Mucosa of stomach (tissue), 1 donor: ENCODE data around the gene HELT.

Experiments used
- H3K27me3 ChIP-seq: one replicate; pipeline ENCODE4 v1.7.0; 2013; ENCODE audit warnings: mild to moderate bottlenecking, low read length; ENCODE audit not compliant: control insufficient read depth, insufficient read depth
- H3K36me3 ChIP-seq: one replicate; pipeline ENCODE4 v1.7.0; 2013; ENCODE audit warnings: low read length; ENCODE audit not compliant: control insufficient read depth, insufficient read depth
- H3K4me1 ChIP-seq: one replicate; pipeline ENCODE4 v1.7.0; 2013; ENCODE audit warnings: mild to moderate bottlenecking, low read length; ENCODE audit not compliant: control insufficient read depth, insufficient read depth
- H3K4me3 ChIP-seq: one replicate; pipeline ENCODE4 v1.7.0; 2013; ENCODE audit warnings: low read length
- H3K9ac ChIP-seq: one replicate; pipeline ENCODE4 v1.7.0; 2013; ENCODE audit warnings: mild to moderate bottlenecking, low read length, moderate library complexity
- H3K9me3 ChIP-seq: one replicate; pipeline ENCODE4 v1.7.0; 2013; ENCODE audit warnings: mild to moderate bottlenecking, low read length, moderate library complexity; ENCODE audit not compliant: control insufficient read depth
- donor health status: Pancreatic carcinoma.

HELT gene

GRCh38 chr4:185054886-185055285 lies 36.6 kb downstream of the HELT start:
- no peaks in the 10 kb centered on the region for H3K27me3 ChIP-seq
- no peak overlapping the region for H3K9ac ChIP-seq
- H3K9me3 ChIP-seq: no peaks in the 10 kb centered on the region
- H3K36me3 ChIP-seq: no peaks in the 10 kb centered on the region
- H3K4me3 ChIP-seq: no peak overlapping the region
- no peaks in the 10 kb centered on the region for H3K4me1 ChIP-seq

DNA sequence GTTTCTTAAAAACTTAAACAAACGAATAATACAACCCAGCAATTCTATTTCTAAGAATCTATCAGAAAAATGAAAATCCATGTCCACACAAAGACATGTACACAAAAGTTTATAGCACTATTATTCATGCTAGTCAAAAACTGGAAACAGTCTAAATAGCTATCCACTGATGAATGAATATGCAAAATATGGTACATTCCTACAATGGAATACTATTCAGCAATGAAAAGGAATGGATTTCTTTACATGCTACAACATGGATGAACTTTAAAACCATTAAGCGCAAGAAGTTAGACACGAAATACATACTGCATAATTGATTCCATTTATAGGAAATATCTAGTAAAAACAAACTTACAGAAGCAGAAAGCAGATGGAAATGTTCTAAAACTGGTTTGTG lies 43.3 kb downstream of the HELT start:
- Histone ChIP-seq H3K36me3 (no peaks in the 10 kb centered on the region), H3K9ac (no peak overlapping the region), H3K4me3 (no peak overlapping the region), H3K27me3 (peaks cover 3% of the 10 kb centered on the region), H3K9me3 (no peaks in the 10 kb centered on the region), H3K4me1 (no peaks in the 10 kb centered on the region)

DNA sequence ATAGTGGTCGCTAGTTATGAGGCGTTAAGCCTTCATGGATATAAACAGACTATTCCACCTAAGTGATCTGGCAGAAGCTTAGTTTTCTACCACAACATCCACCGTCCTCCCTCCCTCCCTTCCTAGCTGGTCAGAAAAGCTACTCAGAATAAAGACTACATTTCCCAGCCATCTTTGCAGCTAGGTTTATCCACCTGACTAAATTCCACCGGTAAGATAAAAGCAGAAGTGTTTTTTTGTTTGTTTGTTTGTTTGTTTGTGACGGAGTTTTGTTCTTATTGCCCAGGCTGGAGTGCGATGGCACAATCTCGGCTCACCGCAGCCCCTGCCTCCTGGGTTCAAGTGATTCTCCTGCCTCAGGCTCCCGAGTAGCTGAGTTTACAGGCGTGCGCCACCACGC lies 44.3 kb downstream of the HELT start:
- H3K4me1 ChIP-seq: no peaks in the 10 kb centered on the region
- H3K9ac ChIP-seq: no peak overlapping the region
- H3K36me3 ChIP-seq: no peaks in the 10 kb centered on the region
- peaks cover 3% of the 10 kb centered on the region for H3K27me3 ChIP-seq
- H3K9me3 ChIP-seq: no peaks in the 10 kb centered on the region
- no peak overlapping the region for H3K4me3 ChIP-seq

GRCh38 chr4:185066179-185066578 lies 47.9 kb downstream of the HELT start:
- Histone ChIP-seq H3K4me3 (no peak overlapping the region), H3K9ac (no peak overlapping the region), H3K9me3 (no peaks in the 10 kb centered on the region), H3K36me3 (no peaks in the 10 kb centered on the region), H3K27me3 (peaks cover 3% of the 10 kb centered on the region), H3K4me1 (no peaks in the 10 kb centered on the region)

DNA sequence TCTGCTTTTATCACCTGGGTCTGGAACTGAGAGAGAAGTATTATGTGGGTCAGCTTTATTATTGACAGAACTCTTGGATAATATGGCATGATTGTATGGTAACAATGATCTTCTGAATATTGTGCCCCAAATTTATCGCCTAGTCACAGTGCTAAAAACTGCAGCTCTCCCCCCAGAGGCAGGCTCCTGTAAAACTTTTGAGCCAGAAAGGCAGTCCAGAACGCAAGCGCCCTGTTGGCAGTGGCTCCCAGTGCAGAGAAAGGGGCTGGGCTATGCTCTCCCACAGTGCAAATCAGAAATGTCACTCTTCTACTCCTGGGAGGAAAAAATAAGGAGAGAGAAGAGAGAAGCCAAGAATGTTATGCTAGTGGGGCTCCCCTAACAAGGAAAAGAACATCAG lies 50.5 kb downstream of the HELT start:
- no peak overlapping the region for H3K4me3 ChIP-seq
- H3K36me3 ChIP-seq: no peaks in the 10 kb centered on the region
- H3K27me3 ChIP-seq: no peaks in the 10 kb centered on the region
- H3K9ac ChIP-seq: no peak overlapping the region
- H3K9me3 ChIP-seq: no peaks in the 10 kb centered on the region
- H3K4me1 ChIP-seq: no peaks in the 10 kb centered on the region
